ENCODE results near the gene MPC1. TPM values are rescaled to one million over a fixed set of nuclear protein-coding genes. Genes with fewer than 3 reads are reported as not detected.
A peak's percentile ranks its signal among the peaks of the same experiment; 100 is the strongest.
"Not testable (repeated sequence)": the region's sequence is repeated elsewhere in the genome, so short reads cannot be mapped to it uniquely, and the experiment has no call there.

The MPC1 gene
- total RNA-seq, 2 donors from 2014 or later, result 11.5 to 30.4 TPM

- DNase-seq (ENCODE audit: low spot score) (no peak), ATAC-seq (no peak)
- Mint-ChIP-seq H3K4me1 (ENCODE audit: low read depth in 2 of 2) (peaks cover 0 to 4% of the 10 kb centered on the region in 2 donors), H3K4me3 (no peak overlapping the region), H3K36me3 (no peaks in the 10 kb centered on the region), H3K27me3 (peaks cover 11 to 17% of the 10 kb centered on the region in 2 donors), H3K9me3 (no peaks in the 10 kb centered on the region), H3K27ac (no peak overlapping the region)
These were observed 15.1 kb upstream of the MPC1 start for GRCh38 chr6:166397849-166398248.

GRCh38 chr6:166395778-166396177 lies 13.0 kb upstream of the MPC1 start:
- peaks cover 0 to 2% of the 10 kb centered on the region in 2 donors for H3K4me1 Mint-ChIP-seq (ENCODE audit: low read depth in 2 of 2)
- no peaks in the 10 kb centered on the region for H3K9me3 Mint-ChIP-seq
- no peak overlapping the region for H3K4me3 Mint-ChIP-seq
- H3K27ac Mint-ChIP-seq, result no peak overlapping the region
- no peak for ATAC-seq
- H3K27me3 Mint-ChIP-seq, result peaks cover 21 to 22% of the 10 kb centered on the region in 2 donors
- H3K36me3 Mint-ChIP-seq, result no peaks in the 10 kb centered on the region
- DNase-seq (ENCODE audit: low spot score), result no peak

DNA sequence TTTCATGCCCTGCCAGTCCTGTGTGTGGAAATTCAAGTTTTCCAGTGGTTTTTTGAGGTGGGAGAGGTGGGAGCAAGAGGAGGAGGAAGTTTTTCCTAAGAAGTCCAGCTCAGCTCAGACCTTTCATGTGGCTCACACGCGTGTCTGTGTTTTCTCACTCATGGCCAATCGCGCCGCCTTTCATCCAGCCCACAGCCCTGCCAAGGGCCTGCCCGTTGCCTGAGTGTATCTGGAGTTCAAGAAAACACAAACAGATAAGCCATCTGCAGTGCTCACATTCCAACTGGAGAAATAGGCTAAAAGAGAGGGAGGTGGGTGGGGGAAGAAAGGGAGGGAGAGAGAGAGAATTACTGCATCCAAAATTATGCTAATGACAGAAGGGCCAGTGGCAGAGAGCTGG lies 12.6 kb upstream of the MPC1 start:
- H3K9me3 Mint-ChIP-seq, result no peaks in the 10 kb centered on the region
- no peak overlapping the region for H3K27ac Mint-ChIP-seq
- H3K4me1 Mint-ChIP-seq (ENCODE audit: low read depth in 2 of 2), result no peaks in the 10 kb centered on the region
- DNase-seq (ENCODE audit: low spot score), result no peak
- no peak for ATAC-seq
- no peaks in the 10 kb centered on the region for H3K36me3 Mint-ChIP-seq
- H3K4me3 Mint-ChIP-seq, result no peak overlapping the region
- H3K27me3 Mint-ChIP-seq, result peaks cover 19 to 26% of the 10 kb centered on the region in 2 donors

GRCh38 chr6:166394036-166394892 lies 11.5 kb upstream of the MPC1 start:
- Mint-ChIP-seq H3K4me1 (ENCODE audit: low read depth in 2 of 2) (no peaks in the 10 kb centered on the region), H3K27ac (no peak overlapping the region), H3K36me3 (no peaks in the 10 kb centered on the region), H3K4me3 (no peak overlapping the region), H3K27me3 (peaks cover 21 to 33% of the 10 kb centered on the region in 2 donors), H3K9me3 (no peaks in the 10 kb centered on the region)
- no peak for DNase-seq (ENCODE audit: low spot score)
- no peak for ATAC-seq

GRCh38 chr6:166393535-166393823 lies 10.7 kb upstream of the MPC1 start:
- no peak overlapping the region for H3K27ac Mint-ChIP-seq

GRCh38 chr6:166392755-166393534 lies 10.2 kb upstream of the MPC1 start:
- not testable (repeated sequence) for H3K27ac Mint-ChIP-seq; ATAC-seq; DNase-seq (ENCODE audit: low spot score); H3K36me3 Mint-ChIP-seq; H3K4me3 Mint-ChIP-seq; H3K9me3 Mint-ChIP-seq; H3K4me1 Mint-ChIP-seq (ENCODE audit: low read depth in 2 of 2)
- H3K27me3 Mint-ChIP-seq, result peaks cover 18 to 37% of the 10 kb centered on the region in 2 donors

More at GRCh38 chr6:166393535-166393823, 10.7 kb upstream of the MPC1 start:
- ATAC-seq (no peak), DNase-seq (ENCODE audit: low spot score) (no peak)
- Mint-ChIP-seq H3K4me1 (ENCODE audit: low read depth in 2 of 2) (no peaks in the 10 kb centered on the region), H3K4me3 (no peak overlapping the region), H3K9me3 (no peaks in the 10 kb centered on the region), H3K27me3 (peaks cover 20 to 37% of the 10 kb centered on the region in 2 donors), H3K36me3 (no peaks in the 10 kb centered on the region)

GRCh38 chr6:166389119-166389518 lies 6.4 kb upstream of the MPC1 start:
- Mint-ChIP-seq H3K27ac (no peak overlapping the region), H3K9me3 (no peaks in the 10 kb centered on the region), H3K4me3 (no peak overlapping the region), H3K36me3 (no peaks in the 10 kb centered on the region), H3K27me3 (peaks cover 13 to 31% of the 10 kb centered on the region in 2 donors), H3K4me1 (ENCODE audit: low read depth in 2 of 2) (no peaks in the 10 kb centered on the region)
- no peak for ATAC-seq
- no peak for DNase-seq (ENCODE audit: low spot score)

DNA sequence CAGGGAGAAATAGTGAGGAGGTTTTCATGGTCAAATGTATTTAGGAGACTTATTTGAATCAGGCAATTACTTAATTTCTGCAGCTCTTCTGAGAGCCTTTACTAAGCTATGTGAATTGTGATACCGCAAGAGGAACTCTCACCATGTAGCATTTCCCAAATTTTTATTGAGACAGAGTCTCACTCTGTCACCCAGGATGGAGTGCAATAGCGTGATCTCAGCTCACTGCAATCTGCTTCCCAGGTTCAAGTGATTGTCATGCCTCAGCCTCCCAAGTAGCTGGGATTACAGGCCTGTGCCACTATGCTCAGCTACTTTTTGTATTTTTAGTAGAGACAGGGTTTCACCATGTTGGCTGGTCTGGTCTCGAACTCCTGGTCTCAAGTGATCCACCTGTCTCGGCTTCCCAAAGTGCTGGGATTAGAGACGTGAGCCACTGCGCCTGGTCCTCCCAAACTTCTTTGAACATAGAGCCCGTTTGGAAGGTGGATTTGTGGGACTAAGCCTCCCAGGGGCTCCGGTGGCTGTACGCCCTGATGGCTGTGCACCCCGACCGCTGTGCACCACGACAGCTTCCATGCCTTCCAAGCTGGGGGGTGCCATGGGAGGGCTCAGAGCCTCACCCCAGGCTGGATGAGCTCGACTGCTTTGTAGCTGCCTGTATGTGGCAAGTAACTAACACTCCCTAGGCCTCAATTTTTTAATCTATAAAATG lies 5.7 kb upstream of the MPC1 start:
- no peaks in the 10 kb centered on the region for H3K36me3 Mint-ChIP-seq
- no peaks in the 10 kb centered on the region for H3K9me3 Mint-ChIP-seq
- DNase-seq (ENCODE audit: low spot score), result no peak
- no peak overlapping the region for H3K27ac Mint-ChIP-seq
- no peaks in the 10 kb centered on the region for H3K4me1 Mint-ChIP-seq (ENCODE audit: low read depth in 2 of 2)
- no peak overlapping the region for H3K4me3 Mint-ChIP-seq
- peaks cover 12 to 27% of the 10 kb centered on the region in 2 donors for H3K27me3 Mint-ChIP-seq
- no peak for ATAC-seq

DNA sequence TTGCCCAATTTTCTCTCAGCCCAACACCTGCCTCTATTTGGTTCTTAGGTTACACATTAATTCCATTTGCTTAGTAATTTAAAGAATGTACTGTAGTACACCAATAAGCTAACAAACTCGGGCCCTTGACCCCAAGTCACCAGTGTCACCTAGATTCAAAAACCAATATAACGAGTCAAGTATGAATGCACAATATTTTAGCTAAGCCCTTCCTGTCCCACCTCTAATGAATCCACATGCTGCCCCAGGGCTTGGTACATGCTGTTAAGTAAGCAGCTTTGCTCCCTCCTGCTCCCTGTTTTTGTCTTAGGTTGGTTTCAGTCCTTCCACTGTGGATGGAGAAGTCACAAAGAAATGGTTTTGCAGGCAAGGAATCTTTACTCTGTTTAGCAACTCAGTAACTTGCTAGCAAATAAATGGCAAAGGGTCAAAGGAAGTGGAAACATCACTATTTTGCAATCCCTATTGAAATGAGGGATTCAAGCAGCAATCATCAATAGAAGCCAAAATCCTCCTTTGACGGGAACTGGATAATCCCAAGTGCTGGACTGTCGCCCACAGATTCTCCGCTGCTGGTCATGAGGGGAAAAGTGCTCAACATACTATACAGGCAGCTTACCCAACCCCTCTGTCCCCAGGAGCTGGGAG lies 5.0 kb upstream of the MPC1 start:
- Mint-ChIP-seq H3K27ac (no peak overlapping the region), H3K4me3 (no peak overlapping the region), H3K4me1 (ENCODE audit: low read depth in 2 of 2) (no peaks in the 10 kb centered on the region), H3K36me3 (no peaks in the 10 kb centered on the region), H3K27me3 (peaks cover 12 to 25% of the 10 kb centered on the region in 2 donors), H3K9me3 (no peaks in the 10 kb centered on the region)
- no peak for ATAC-seq
- no peak for DNase-seq (ENCODE audit: low spot score)

- H3K4me1 Mint-ChIP-seq (ENCODE audit: low read depth in 2 of 2); H3K4me3 Mint-ChIP-seq; H3K27ac Mint-ChIP-seq; DNase-seq (ENCODE audit: low spot score); H3K9me3 Mint-ChIP-seq; H3K36me3 Mint-ChIP-seq; ATAC-seq: not testable (repeated sequence)
- H3K27me3 Mint-ChIP-seq, result peaks cover 9 to 18% of the 10 kb centered on the region in 2 donors
These were observed 4.4 kb upstream of the MPC1 start for GRCh38 chr6:166387098-166387497.

DNA sequence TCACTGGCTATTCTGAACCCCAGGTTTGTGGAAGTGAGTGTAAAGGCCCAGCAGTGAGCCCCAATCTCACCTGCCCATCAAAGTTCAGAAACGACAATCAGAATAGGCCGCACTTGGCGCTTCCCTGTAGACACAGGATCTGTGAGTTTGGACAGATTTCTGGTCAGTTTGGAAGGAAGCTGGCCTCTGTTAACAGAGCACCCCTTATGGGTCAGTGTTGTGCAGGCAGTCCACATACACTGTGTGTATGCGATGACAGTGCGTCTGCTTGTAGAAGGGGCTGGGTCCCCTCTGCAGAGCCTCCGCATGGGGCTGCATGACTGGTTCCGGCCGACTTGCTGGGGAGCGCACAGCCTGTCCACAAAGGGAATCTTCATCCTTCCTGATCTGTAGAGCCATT lies 3.4 kb upstream of the MPC1 start:
- no peaks in the 10 kb centered on the region for H3K36me3 Mint-ChIP-seq

DNA sequence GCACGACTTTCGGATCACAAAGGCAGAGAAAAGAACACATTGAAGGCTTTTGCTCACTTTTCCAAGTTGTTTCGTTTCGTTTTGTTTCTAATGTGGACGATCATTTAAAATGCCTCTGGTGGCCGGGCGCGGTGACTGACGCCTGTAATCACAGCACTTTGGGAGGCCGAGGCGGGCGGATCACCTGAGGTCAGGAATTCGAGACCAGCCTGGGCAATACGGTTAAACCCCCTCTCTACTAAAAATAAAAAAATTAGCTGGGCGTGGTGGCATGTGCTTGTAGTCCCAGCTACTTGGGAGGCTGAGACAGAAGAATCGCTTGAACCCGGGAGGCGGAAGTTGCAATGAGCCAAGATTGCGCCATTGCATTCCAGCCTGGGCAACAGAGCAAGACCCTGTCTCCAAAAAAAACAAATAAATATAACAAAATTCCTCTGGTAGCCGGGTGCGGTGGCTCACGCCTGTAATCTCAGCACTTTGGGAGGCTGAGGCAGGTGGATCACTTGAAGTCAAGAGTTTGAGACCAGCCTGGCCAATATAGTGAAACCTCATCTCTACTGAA lies 1.1 kb upstream of the MPC1 start:
- not testable (repeated sequence) for H3K27me3 Mint-ChIP-seq; ATAC-seq; DNase-seq (ENCODE audit: low spot score); H3K36me3 Mint-ChIP-seq; H3K4me1 Mint-ChIP-seq (ENCODE audit: low read depth in 2 of 2); H3K9me3 Mint-ChIP-seq
- Mint-ChIP-seq H3K27ac (peak overlapping the region; percentile 19 to 36), H3K4me3 (peak overlapping the region; percentile 90)

More for the DNA sequence above, 3.4 kb upstream of the MPC1 start:
- H3K4me1 Mint-ChIP-seq (ENCODE audit: low read depth in 2 of 2), result peaks cover 7 to 8% of the 10 kb centered on the region in 2 donors
- ATAC-seq (no peak), DNase-seq (ENCODE audit: low spot score) (no peak)
- no peaks in the 10 kb centered on the region for H3K9me3 Mint-ChIP-seq
- peaks cover 9 to 18% of the 10 kb centered on the region in 2 donors for H3K27me3 Mint-ChIP-seq
- no peak overlapping the region for H3K27ac Mint-ChIP-seq
- no peak overlapping the region for H3K4me3 Mint-ChIP-seq

DNA sequence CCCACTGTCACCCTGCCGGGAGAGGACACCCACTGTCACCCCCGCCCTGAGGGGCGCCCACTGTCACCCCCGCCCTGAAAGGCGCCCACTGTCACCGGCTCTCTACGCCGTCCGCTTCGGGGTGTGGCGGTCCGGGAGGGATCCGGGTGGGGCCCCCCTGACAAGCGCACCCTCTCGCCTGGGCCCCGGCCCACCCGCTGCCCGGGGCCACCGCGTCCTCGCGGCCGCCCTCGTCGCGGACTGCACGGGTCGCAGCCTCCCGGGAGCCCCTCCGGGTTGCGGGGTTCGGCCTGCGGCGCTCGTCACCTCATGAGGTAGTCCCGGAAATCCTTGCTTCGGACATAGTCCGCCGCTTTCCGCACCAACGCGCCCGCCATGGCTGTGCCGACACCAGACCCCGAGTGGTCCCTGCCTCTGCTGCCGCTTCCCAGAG lies 224 bp downstream of the MPC1 start:
- no peak for DNase-seq (ENCODE audit: low spot score)
- H3K9me3 Mint-ChIP-seq, result no peaks in the 10 kb centered on the region
- H3K27ac Mint-ChIP-seq, result no peak overlapping the region
- peak overlapping the region; percentile 89 for H3K4me3 Mint-ChIP-seq
- peak in 1 of 2 donors; percentile 1 for ATAC-seq
- H3K36me3 Mint-ChIP-seq, result no peaks in the 10 kb centered on the region
- H3K27me3 Mint-ChIP-seq, result no peaks in the 10 kb centered on the region
- peaks cover 8% of the 10 kb centered on the region in 2 donors for H3K4me1 Mint-ChIP-seq (ENCODE audit: low read depth in 2 of 2)

Data from natural killer cell treated with Interleukin-12 subunit alpha and Interleukin-12 subunit beta and Interleukin-15 and Interleukin-18, amount 100 ng/mL, for 72 hours (primary cell).